Neuronal stem cell (in vitro differentiated cells): Measurements from ENCODE around the gene VWA5B1. TPM values are rescaled to one million over a fixed set of nuclear protein-coding genes. Genes with fewer than 3 reads are reported as not detected.

ENCODE experiments used
- DNase-seq: peaks from one replicate; pipeline ENCODE4 v3.0.0-alpha.2; 2013; ENCODE audit warnings: low spot score
- H2AFZ ChIP-seq: one replicate; pipeline ENCODE4 v1.6.1; 2013; ENCODE audit warnings: mild to moderate bottlenecking, low read length, inconsistent platforms
- H2AK5ac ChIP-seq: 2 replicates; pipeline ENCODE4 v1.6.1; 2013; ENCODE audit warnings: low read depth, mild to moderate bottlenecking, inconsistent platforms, low read length, moderate library complexity, mixed read lengths
- H2BK120ac ChIP-seq: 2 replicates; pipeline ENCODE4 v1.6.1; 2013; ENCODE audit warnings: low read depth, mild to moderate bottlenecking, inconsistent platforms, low read length, moderate library complexity, mixed read lengths
- H2BK12ac ChIP-seq: one replicate; pipeline ENCODE4 v1.6.1; 2013; ENCODE audit warnings: low read length, inconsistent platforms
- H2BK15ac ChIP-seq: 2 replicates; pipeline ENCODE4 v1.6.1; 2013; ENCODE audit warnings: mild to moderate bottlenecking, low read length, inconsistent platforms, mixed read lengths
- H2BK5ac ChIP-seq: one replicate; pipeline ENCODE4 v1.6.1; 2013; ENCODE audit warnings: inconsistent platforms, mild to moderate bottlenecking, low read length, moderate library complexity
- H3K14ac ChIP-seq: one replicate; pipeline ENCODE4 v1.6.1; 2013; ENCODE audit warnings: low read length, inconsistent platforms
- H3K18ac ChIP-seq: 2 replicates; pipeline ENCODE4 v1.6.1; 2013; ENCODE audit warnings: low read length, inconsistent platforms
- H3K23ac ChIP-seq: 2 replicates; pipeline ENCODE4 v1.6.1; 2013; ENCODE audit warnings: low read depth, mild to moderate bottlenecking, mixed read lengths, low read length, inconsistent platforms; ENCODE audit not compliant: poor library complexity
- H3K27ac ChIP-seq: replicated peaks from 3 replicates; pipeline ENCODE4 v1.5.1; 2013; ENCODE audit warnings: low read length, inconsistent platforms
- H3K27me3 ChIP-seq, 3 experiments: 2 replicates each; pipeline ENCODE4 v1.6.1; 2013; ENCODE audit warnings: low read length in 3 of 3, mild to moderate bottlenecking in 2 of 3, inconsistent platforms in 1 of 3, low read depth in 1 of 3, mixed read lengths in 1 of 3, moderate library complexity in 1 of 3; ENCODE audit not compliant: control insufficient read depth in 3 of 3, insufficient read depth in 3 of 3
- H3K36me3 ChIP-seq, 2 donors: replicated peaks in 1 of 2; 2 replicates each; pipeline ENCODE4 v1.6.1; 2013; ENCODE audit warnings: low read length in 2 of 2; ENCODE audit not compliant: control insufficient read depth in 2 of 2, insufficient read depth in 2 of 2
- H3K4ac ChIP-seq: 2 replicates; pipeline ENCODE4 v1.6.1; 2013; ENCODE audit warnings: inconsistent platforms, mild to moderate bottlenecking, low read length, moderate library complexity
- H3K4me1 ChIP-seq, 2 donors: 1 replicate in 1 of 2; 2 replicates in 1 of 2; pipeline ENCODE4 v1.6.1; 2013; ENCODE audit warnings: low read length in 2 of 2, low read depth in 1 of 2; ENCODE audit not compliant: control insufficient read depth in 2 of 2, insufficient read depth in 1 of 2
- H3K4me2 ChIP-seq: one replicate; pipeline ENCODE4 v1.6.1; 2013; ENCODE audit warnings: mild to moderate bottlenecking, low read length, inconsistent platforms; ENCODE audit not compliant: insufficient read depth, poor library complexity, severe bottlenecking
- H3K4me3 ChIP-seq, 2 donors: 2 replicates each; pipeline ENCODE4 v1.5.1; 2013; ENCODE audit warnings: low read length in 2 of 2, mild to moderate bottlenecking in 2 of 2, inconsistent platforms in 1 of 2, moderate library complexity in 1 of 2
- H3K79me1 ChIP-seq: one replicate; pipeline ENCODE4 v1.6.1; 2013; ENCODE audit warnings: low read depth, mild to moderate bottlenecking, inconsistent platforms, low read length, moderate library complexity
- H3K9ac ChIP-seq: one replicate; pipeline ENCODE4 v1.6.1; 2013; ENCODE audit warnings: mild to moderate bottlenecking, low read depth, low read length, inconsistent platforms; ENCODE audit not compliant: poor library complexity
- H3K9me3 ChIP-seq, 2 donors: replicated peaks in 1 of 2; 2 replicates each; pipeline versions ENCODE3 to v1.6.1; 2013; ENCODE audit warnings: low read length in 2 of 2, mild to moderate bottlenecking in 2 of 2, inconsistent platforms in 1 of 2, low read depth in 1 of 2, mixed read lengths in 1 of 2, moderate library complexity in 1 of 2; ENCODE audit not compliant: control insufficient read depth in 2 of 2, insufficient read depth in 1 of 2
- H4K8ac ChIP-seq: one replicate; pipeline ENCODE4 v1.6.1; 2013; ENCODE audit warnings: low read depth, mild to moderate bottlenecking, inconsistent platforms, low read length, moderate library complexity
- H4K91ac ChIP-seq: one replicate; pipeline ENCODE4 v1.6.1; 2013; ENCODE audit warnings: low read length, low read depth, mild to moderate bottlenecking, inconsistent platforms; ENCODE audit not compliant: poor library complexity
- WGBS, 2 donors: extraction: QIAGEN DNeasy Blood & Tissue Kit; methylation state at CpG; one replicate each; pipeline ENCODE4 v1.1.7; 2013; ENCODE audit warnings: missing lambda C conversion rate in 2 of 2, mixed read lengths in 1 of 2; ENCODE audit not compliant: insufficient read length in 2 of 2, insufficient replicate concordance in 1 of 2; ENCODE audit errors: extremely low coverage in 2 of 2; 5-methylcytosine and 5-hydroxymethylcytosine counted together
- polyA plus RNA-seq, 2 experiments: library from polyadenylated mRNA; stranded (reverse); fragments of 200-250 nt; gene quantifications; one replicate each; pipeline ENCODE4 v1.2.3, GENCODE V29; 2013

Gene VWA5B1
- polyA plus RNA-seq (2013, experiment 1 of 2): 0.14 TPM
- polyA plus RNA-seq (2013, experiment 2 of 2): 0.15 TPM

- H2BK12ac ChIP-seq: peak within 1 kb of the TSS; percentile 77
- peaks cover 0 to 39% (median 25%) of the 10 kb centered on the region in 3 experiments for H3K27me3 ChIP-seq
- H3K79me1 ChIP-seq: no peaks in the 10 kb centered on the region
- H2AK5ac ChIP-seq: peak within 1 kb of the TSS; percentile 85
- H2BK5ac ChIP-seq: no peak within 1 kb of the TSS
- WGBS, 2 donors: no CpG with 5 or more reads among the region's 16 CpGs
- no peak within 1 kb of the TSS for H4K91ac ChIP-seq
- peak within 1 kb of the TSS; percentile 86 for H3K18ac ChIP-seq
- H3K4me1 ChIP-seq: peaks cover 7 to 12% of the 10 kb centered on the region in 2 donors
- H3K4me3 ChIP-seq: peak within 1 kb of the TSS in 1 of 2 donors; percentile 18
- H2BK15ac ChIP-seq: no peak within 1 kb of the TSS
- peak; percentile 86 for DNase-seq
- H3K4ac ChIP-seq: no peak within 1 kb of the TSS
- H2AFZ ChIP-seq: peak within 1 kb of the TSS; percentile 17
- peak within 1 kb of the TSS; percentile 60 for H3K4me2 ChIP-seq
- no peak within 1 kb of the TSS for H2BK120ac ChIP-seq
- no peak within 1 kb of the TSS for H3K9ac ChIP-seq
- no peak within 1 kb of the TSS for H4K8ac ChIP-seq
- peak within 1 kb of the TSS; percentile 5 for H3K23ac ChIP-seq
- H3K9me3 ChIP-seq: no peaks in the 10 kb centered on the region
- H3K14ac ChIP-seq: peak within 1 kb of the TSS; percentile 25
- H3K36me3 ChIP-seq: no peaks in the 10 kb centered on the region
- H3K27ac ChIP-seq: no peak within 1 kb of the TSS
These were observed at the start of gene VWA5B1 for GRCh38 chr1:20290624-20291597. Gene VWA5B1 (plus strand): TSS chr1:20290875. CDS start chr1:20310602, 19,727 bp downstream.

- Histone ChIP-seq H3K4me2 (no peak overlapping the region), H3K18ac (no peak overlapping the region), H4K91ac (no peak overlapping the region), H2BK5ac (no peak overlapping the region), H3K27ac (no peak overlapping the region), H3K4me3 (no peak overlapping the region), H3K9ac (no peak overlapping the region), H4K8ac (no peak overlapping the region), H3K79me1 (no peaks in the 10 kb centered on the region), H3K4me1 (peaks cover 0 to 2% of the 10 kb centered on the region in 2 donors), H2BK120ac (no peak overlapping the region), H2BK12ac (no peak overlapping the region), H3K4ac (no peak overlapping the region), H3K14ac (no peak overlapping the region), H3K36me3 (no peaks in the 10 kb centered on the region), H3K9me3 (peaks cover 0 to 3% of the 10 kb centered on the region in 2 donors), H3K23ac (no peak overlapping the region), H2AK5ac (no peak overlapping the region), H3K27me3 (peaks cover 0 to 4% (median 0%) of the 10 kb centered on the region in 3 experiments), H2BK15ac (no peak overlapping the region), H2AFZ (no peak overlapping the region)
- DNase-seq: no peak
- no CpG with 5 or more reads among the region's 37 CpGs for WGBS, 2 donors
These were observed 47.7 kb upstream of the VWA5B1 start for GRCh38 chr1:20242890-20243479.

- H3K4me2 ChIP-seq: no peak overlapping the region
- no peak overlapping the region for H2BK12ac ChIP-seq
- H3K79me1 ChIP-seq: no peaks in the 10 kb centered on the region
- no peaks in the 10 kb centered on the region for H3K36me3 ChIP-seq
- no peak overlapping the region for H2BK5ac ChIP-seq
- no CpG with 5 or more reads among the region's 4 CpGs for WGBS, 2 donors
- H4K91ac ChIP-seq: no peak overlapping the region
- H2BK120ac ChIP-seq: no peak overlapping the region
- H3K23ac ChIP-seq: no peak overlapping the region
- DNase-seq: no peak
- no peak overlapping the region for H3K27ac ChIP-seq
- peaks cover 0 to 3% of the 10 kb centered on the region in 2 donors for H3K9me3 ChIP-seq
- no peak overlapping the region for H3K9ac ChIP-seq
- no peak overlapping the region for H2AFZ ChIP-seq
- no peak overlapping the region for H3K14ac ChIP-seq
- H4K8ac ChIP-seq: no peak overlapping the region
- peaks cover 0 to 2% of the 10 kb centered on the region in 2 donors for H3K4me1 ChIP-seq
- H2AK5ac ChIP-seq: no peak overlapping the region
- no peak overlapping the region for H3K18ac ChIP-seq
- peaks cover 0 to 4% (median 0%) of the 10 kb centered on the region in 3 experiments for H3K27me3 ChIP-seq
- H2BK15ac ChIP-seq: no peak overlapping the region
- H3K4me3 ChIP-seq: no peak overlapping the region
- no peak overlapping the region for H3K4ac ChIP-seq
These were observed 41.6 kb upstream of the VWA5B1 start for GRCh38 chr1:20248971-20249612.
